Prostate gland (tissue), 2 donors: ENCODE results near the gene PALLD. TPM values are rescaled to one million over a fixed set of nuclear protein-coding genes. Genes with fewer than 3 reads are reported as not detected.

Source experiments
- DNase-seq: peaks from one replicate; pipeline ENCODE4 v3.0.0-alpha.2; 2019; ENCODE audit warnings: low spot score
- H3K27ac ChIP-seq, 2 donors: fragments of 200-600 bp; sonication (generic); 2 replicates each; pipeline ENCODE4 v1.5.1; 2017 to 2019
- H3K27me3 ChIP-seq: fragments of 200-600 bp; sonication (generic); replicated peaks from 2 replicates; pipeline ENCODE4 v1.5.1; 2019; ENCODE audit not compliant: insufficient read depth
- H3K36me3 ChIP-seq, 2 donors: fragments of 200-600 bp; sonication (generic); 1 replicate in 1 of 2; 2 replicates in 1 of 2; pipeline versions ENCODE4 v1.5.1 to v1.8.1; 2017 to 2019
- H3K4me1 ChIP-seq: fragments of 200-600 bp; sonication (generic); replicated peaks from 2 replicates; pipeline ENCODE4 v1.5.1; 2019
- H3K4me3 ChIP-seq, 2 donors: fragments of 200-600 bp; sonication (generic); 2 replicates each; pipeline ENCODE4 v1.5.1; 2017 to 2019
- H3K9me3 ChIP-seq: fragments of 200-600 bp; sonication (generic); 2 replicates; pipeline ENCODE4 v1.5.1; 2017
- POLR2A ChIP-seq: fragments of 450-650 bp; IDR thresholded peaks from one replicate; pipeline ENCODE4 v1.6.1; 2016; ENCODE audit warnings: antibody characterized with exemption, mild to moderate bottlenecking
- POLR2AphosphoS5 ChIP-seq: sonication (generic); formaldehyde crosslinking; IDR thresholded peaks from one replicate; pipeline ENCODE4 v1.6.1; 2017; ENCODE audit warnings: antibody characterized with exemption
- WGBS: methylation state at CpG from one replicate; pipeline ENCODE4 v1.1.5; 2018; 5-methylcytosine and 5-hydroxymethylcytosine counted together
- intact Hi-C: fragments of 100-400 bp; cut with DNase I; formaldehyde crosslinking; loops from one replicate; pipeline ENCODE4 v1.14.2; 2022
- total RNA-seq, 2 donors: library from RNA; depleted of rRNA; stranded (reverse); fragments of >200 nt; gene quantifications; one replicate each; pipeline ENCODE4 v1.1.0, GENCODE V29; 2016
- TF ChIP-seq, protein P1 (sequence below), 4 experiments: fragments of 200-600 bp in 2 of 4; fragments of 450-650 bp in 2 of 4; sonication (generic) in 2 of 4; IDR thresholded peaks; 1 replicate in 3 of 4; 2 replicates in 1 of 4; pipeline ENCODE4 v1.5.1; 2016 to 2019; ENCODE audit warnings: antibody characterized with exemption in 4 of 4, mild to moderate bottlenecking in 2 of 4, moderate library complexity in 2 of 4

Gene PALLD
- total RNA-seq, 2 donors from 2014 or later, result 252 TPM

- TF ChIP-seq POLR2A (no peak), POLR2AphosphoS5 (no peak)
- TF ChIP-seq, protein P1, sequence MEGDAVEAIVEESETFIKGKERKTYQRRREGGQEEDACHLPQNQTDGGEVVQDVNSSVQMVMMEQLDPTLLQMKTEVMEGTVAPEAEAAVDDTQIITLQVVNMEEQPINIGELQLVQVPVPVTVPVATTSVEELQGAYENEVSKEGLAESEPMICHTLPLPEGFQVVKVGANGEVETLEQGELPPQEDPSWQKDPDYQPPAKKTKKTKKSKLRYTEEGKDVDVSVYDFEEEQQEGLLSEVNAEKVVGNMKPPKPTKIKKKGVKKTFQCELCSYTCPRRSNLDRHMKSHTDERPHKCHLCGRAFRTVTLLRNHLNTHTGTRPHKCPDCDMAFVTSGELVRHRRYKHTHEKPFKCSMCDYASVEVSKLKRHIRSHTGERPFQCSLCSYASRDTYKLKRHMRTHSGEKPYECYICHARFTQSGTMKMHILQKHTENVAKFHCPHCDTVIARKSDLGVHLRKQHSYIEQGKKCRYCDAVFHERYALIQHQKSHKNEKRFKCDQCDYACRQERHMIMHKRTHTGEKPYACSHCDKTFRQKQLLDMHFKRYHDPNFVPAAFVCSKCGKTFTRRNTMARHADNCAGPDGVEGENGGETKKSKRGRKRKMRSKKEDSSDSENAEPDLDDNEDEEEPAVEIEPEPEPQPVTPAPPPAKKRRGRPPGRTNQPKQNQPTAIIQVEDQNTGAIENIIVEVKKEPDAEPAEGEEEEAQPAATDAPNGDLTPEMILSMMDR (IDR thresholded peaks at IDR 0.05), result no peak
- H3K27ac ChIP-seq, result peak overlapping the region in 1 of 2 donors; percentile 31
- H3K4me3 ChIP-seq, result no peak overlapping the region
- intact Hi-C loops, result no loop called here
- DNase-seq, result no peak
- H3K9me3 ChIP-seq, result no peaks in the 10 kb centered on the region
- no peaks in the 10 kb centered on the region for H3K36me3 ChIP-seq
- no peaks in the 10 kb centered on the region for H3K27me3 ChIP-seq
- H3K4me1 ChIP-seq, result no peaks in the 10 kb centered on the region
- 67% methylated on average over 2 of the region's 2 CpGs for WGBS
Observed at GRCh38 chr4:168878623-168879022, 381.8 kb downstream of the PALLD start.

DNA sequence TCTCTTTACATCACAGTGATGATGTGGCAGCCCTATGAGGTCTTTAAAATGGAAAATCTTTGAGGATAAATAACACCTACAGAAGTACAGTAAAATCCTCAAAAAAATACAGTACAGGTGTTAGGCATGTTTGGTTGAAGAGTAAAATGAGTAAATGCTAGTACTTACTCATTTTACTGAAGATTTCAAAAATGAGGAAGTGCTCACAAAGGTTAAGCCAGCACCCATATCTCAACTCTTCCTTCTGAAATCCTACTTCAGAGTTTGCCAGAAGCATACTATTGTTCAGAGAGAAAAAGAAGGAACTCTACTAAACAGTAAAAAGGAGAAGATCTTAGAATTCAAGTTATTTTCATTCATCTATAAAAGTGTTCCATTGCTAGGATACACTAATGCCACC lies 382.3 kb downstream of the PALLD start:
- Histone ChIP-seq H3K4me1 (no peaks in the 10 kb centered on the region), H3K9me3 (no peaks in the 10 kb centered on the region), H3K36me3 (no peaks in the 10 kb centered on the region), H3K4me3 (no peak overlapping the region), H3K27ac (no peak overlapping the region), H3K27me3 (no peaks in the 10 kb centered on the region)
- intact Hi-C loops, result no loop called here
- no peak for DNase-seq
- TF ChIP-seq, protein P1 (IDR thresholded peaks at IDR 0.05), result no peak
- no peak for TF ChIP-seq POLR2AphosphoS5
- no peak for TF ChIP-seq POLR2A

DNA sequence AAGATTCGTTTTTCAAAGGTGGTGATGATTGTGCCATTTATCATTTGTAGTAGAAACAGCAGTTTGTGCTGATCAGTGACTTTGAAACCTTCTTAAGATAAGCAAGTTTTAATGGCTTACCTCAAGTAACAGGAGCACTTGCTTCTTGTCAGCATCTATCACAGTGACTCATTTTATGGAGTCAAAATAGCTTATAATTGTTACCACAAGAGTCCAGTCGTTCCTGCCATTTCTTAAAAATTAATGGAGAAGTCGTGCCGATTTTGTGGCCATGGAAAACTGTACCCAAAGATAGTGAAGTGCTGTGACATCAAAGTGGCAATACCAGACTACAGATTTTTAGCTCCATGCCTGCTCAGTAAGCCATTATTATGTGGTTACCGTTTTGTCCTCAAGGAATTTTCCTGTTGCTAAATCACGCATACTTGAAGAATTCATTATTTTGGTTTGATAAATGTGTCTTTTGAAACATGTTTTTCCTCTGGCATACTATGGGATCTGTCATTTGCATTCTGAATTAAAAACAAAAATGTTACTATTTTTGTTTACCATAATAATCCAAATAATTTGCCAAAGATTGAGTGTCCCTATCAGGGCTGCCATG lies 383.3 kb downstream of the PALLD start:
- Histone ChIP-seq H3K27ac (no peak overlapping the region), H3K9me3 (no peaks in the 10 kb centered on the region), H3K27me3 (no peaks in the 10 kb centered on the region), H3K36me3 (no peaks in the 10 kb centered on the region), H3K4me3 (no peak overlapping the region), H3K4me1 (no peaks in the 10 kb centered on the region)
- 48% methylated on average over 6 of the region's 6 CpGs for WGBS
- no peak for DNase-seq
- TF ChIP-seq, protein P1 (IDR thresholded peaks at IDR 0.05), result no peak
- TF ChIP-seq POLR2A (no peak), POLR2AphosphoS5 (no peak)
- intact Hi-C loops, result loop anchor here (5.0 kb wide), 1 partner anchor 37 kb away; no protein-coding TSS in a partner anchor

DNA sequence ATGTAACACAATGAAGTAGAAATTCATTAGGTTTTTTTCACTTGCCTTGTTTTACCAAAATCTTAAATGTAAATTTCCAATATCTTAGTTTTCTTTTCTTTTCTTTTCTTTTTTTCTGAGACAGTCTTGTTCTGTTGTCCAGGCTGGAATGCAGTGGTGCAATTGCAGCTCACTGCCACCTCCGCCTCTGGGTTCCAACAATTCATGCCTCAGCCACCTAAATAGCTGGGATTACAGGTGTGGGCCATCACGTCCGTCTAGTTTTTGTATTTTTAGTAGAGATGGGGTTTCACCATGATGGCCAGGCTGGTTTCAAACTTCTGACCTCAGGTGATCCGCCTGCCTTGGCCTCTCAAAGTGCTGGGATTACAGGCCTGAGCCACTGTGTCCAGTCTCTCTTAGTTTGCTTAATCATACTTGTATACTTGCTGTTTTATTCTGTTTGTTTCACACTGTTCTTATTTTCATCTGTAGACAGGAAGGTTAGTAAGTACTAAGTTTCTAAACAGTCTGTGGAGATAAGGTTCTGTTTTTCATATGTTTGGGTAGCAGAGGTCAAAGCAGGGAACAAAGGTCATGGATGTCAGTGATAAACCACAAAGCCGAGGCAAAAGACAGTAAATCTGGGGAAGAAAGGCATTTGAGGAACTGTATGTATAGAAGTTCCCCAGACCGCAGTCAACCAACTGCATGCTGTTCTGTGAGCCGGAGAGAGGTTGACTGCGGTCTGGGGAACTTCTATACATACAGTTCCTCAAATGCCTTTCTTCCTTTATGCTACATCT lies 384.2 kb downstream of the PALLD start:
- Histone ChIP-seq H3K4me3 (no peak overlapping the region), H3K27me3 (no peaks in the 10 kb centered on the region), H3K4me1 (no peaks in the 10 kb centered on the region), H3K36me3 (no peaks in the 10 kb centered on the region), H3K9me3 (no peaks in the 10 kb centered on the region), H3K27ac (no peak overlapping the region)
- DNase-seq, result no peak
- TF ChIP-seq, protein P1 (IDR thresholded peaks at IDR 0.05), result no peak
- no peak for TF ChIP-seq POLR2A
- TF ChIP-seq POLR2AphosphoS5, result no peak
- WGBS, result 80% methylated on average over 8 of the region's 8 CpGs
- intact Hi-C loops, result loop anchor here (5.0 kb wide), 1 partner anchor 36 kb away; no protein-coding TSS in a partner anchor
